Measurements from ENCODE around the gene TMEM186.
"Not testable (repeated sequence)": the region's sequence is repeated elsewhere in the genome, so short reads cannot be mapped to it uniquely, and the experiment has no call there.

The TMEM186 gene

GRCh38 chr16:8807189-8807588 is 9.8 kb upstream of the TMEM186 start:
- DNase-seq (ENCODE audit: extremely low read depth, low read depth): no peak
- TF ChIP-seq CTCF (IDR thresholded peaks at IDR 0.05; ENCODE audit: low read depth, low read length): no peak

GRCh38 chr16:8806272-8806983 is 9.0 kb upstream of the TMEM186 start:
- TF ChIP-seq CTCF (IDR thresholded peaks at IDR 0.05; ENCODE audit: low read depth, low read length): no peak
- DNase-seq (ENCODE audit: extremely low read depth, low read depth): no peak

- TF ChIP-seq CTCF (IDR thresholded peaks at IDR 0.05; ENCODE audit: low read depth, low read length): no peak
- no peak for DNase-seq (ENCODE audit: extremely low read depth, low read depth)
Observed at GRCh38 chr16:8804313-8804712, 6.9 kb upstream of the TMEM186 start.

- not testable (repeated sequence) for DNase-seq (ENCODE audit: extremely low read depth, low read depth)
Observed at GRCh38 chr16:8803733-8804132, 6.3 kb upstream of the TMEM186 start.

- TF ChIP-seq CTCF (IDR thresholded peaks at IDR 0.05; ENCODE audit: low read depth, low read length): no peak
- DNase-seq (ENCODE audit: extremely low read depth, low read depth): no peak
Observed at GRCh38 chr16:8801701-8802100, 4.3 kb upstream of the TMEM186 start.

GRCh38 chr16:8798535-8799157 is 1.2 kb upstream of the TMEM186 start:
- no peak for DNase-seq (ENCODE audit: extremely low read depth, low read depth)
- no peak for TF ChIP-seq CTCF (IDR thresholded peaks at IDR 0.05; ENCODE audit: low read depth, low read length)

- no peak for DNase-seq (ENCODE audit: extremely low read depth, low read depth)
- no peak for TF ChIP-seq CTCF (IDR thresholded peaks at IDR 0.05; ENCODE audit: low read depth, low read length)
Observed at GRCh38 chr16:8798174-8798527, 712 bp upstream of the TMEM186 start.

Data from AG09319 (cell line).